Measurements from ENCODE around the gene KRTAP9-4. TPM values are rescaled to one million over a fixed set of nuclear protein-coding genes. Genes with fewer than 3 reads are reported as not detected.

KRTAP9-4 gene
- total and polyA plus RNA-seq, 2 of the 8 experiments (the other 6 are each of a cell fraction or from before 2014, with no cell fraction given), result not detected

GRCh38 chr17:41223821-41224220 is 25.7 kb upstream of the KRTAP9-4 start:
- H3K27me3 ChIP-seq (replicated peaks in 1 of 4; ENCODE audit: control insufficient read depth in 3 of 4, extremely low read depth in 1 of 4, insufficient read depth in 3 of 4, low read length in 3 of 4), result no peaks in the 10 kb centered on the region
- no peaks in the 10 kb centered on the region for H3K9me3 ChIP-seq (ENCODE audit: insufficient read depth in 2 of 2, low read depth in 1 of 2, low read length in 1 of 2)
- CTCF ChIA-PET (ENCODE audit: partially characterized antibody), result no interaction called here
- no peak overlapping the region for H2BK12ac ChIP-seq (ENCODE audit: low read depth, low read length)
- no peaks in the 10 kb centered on the region for H3K36me3 ChIP-seq (ENCODE audit: control insufficient read depth in 2 of 4, insufficient read depth in 4 of 4, low read length in 3 of 4)
- FAIRE-seq, result no peak
- H4K91ac ChIP-seq (replicated peaks; ENCODE audit: insufficient read length, low read length), result no peak overlapping the region
- no peak overlapping the region for H2BK15ac ChIP-seq (ENCODE audit: low read length)
- no peak overlapping the region for H3K9ac ChIP-seq (replicated peaks in 1 of 4; ENCODE audit: extremely low read depth in 1 of 4, low read depth in 3 of 4, low read length in 3 of 4)
- no peaks in the 10 kb centered on the region for H3K79me2 ChIP-seq (ENCODE audit: control insufficient read depth in 1 of 2, insufficient read depth in 2 of 2, low read length in 2 of 2)
- POLR2A ChIA-PET (ENCODE audit: partially characterized antibody), result no interaction called here
- no peak overlapping the region for H2BK20ac ChIP-seq (ENCODE audit: low read length)
- no peak overlapping the region for H3K14ac ChIP-seq (ENCODE audit: insufficient read length)
- no peak overlapping the region for H3K4ac ChIP-seq (replicated peaks; ENCODE audit: insufficient read length, low read depth, low read length)
- no peaks in the 10 kb centered on the region for H3K4me1 ChIP-seq (replicated peaks in 1 of 4; ENCODE audit: control insufficient read depth in 3 of 4, insufficient read depth in 4 of 4, low read length in 3 of 4)
- DNase-seq (ENCODE audit: low read depth in 1 of 2, low spot score in 2 of 2), result no peak
- H3K27ac ChIP-seq (ENCODE audit: low read depth, low read length), result no peak overlapping the region
- no peak overlapping the region for H2BK5ac ChIP-seq (ENCODE audit: low read depth, low read length)
- no peak overlapping the region for H3K4me3 ChIP-seq (ENCODE audit: extremely low read depth in 1 of 4, insufficient read depth in 2 of 4, low read depth in 3 of 4, low read length in 4 of 4)
- H3K79me1 ChIP-seq (ENCODE audit: low read depth, low read length), result no peaks in the 10 kb centered on the region
- H2AK5ac ChIP-seq (ENCODE audit: low read depth, low read length), result no peak overlapping the region
- H4K8ac ChIP-seq (ENCODE audit: extremely low read depth, insufficient read depth, low read length), result no peak overlapping the region
- H4K20me1 ChIP-seq (replicated peaks in 1 of 2; ENCODE audit: control insufficient read depth in 1 of 2, insufficient read depth in 2 of 2, low read length in 2 of 2), result no peaks in the 10 kb centered on the region
- H3K23me2 ChIP-seq (ENCODE audit: low read depth, low read length), result no peaks in the 10 kb centered on the region
- H2AFZ ChIP-seq (ENCODE audit: low read length), result no peak overlapping the region
- no peak overlapping the region for H3K23ac ChIP-seq (ENCODE audit: insufficient read length)
- WGBS, 2 experiments (ENCODE audit: extremely low coverage in 1 of 2, insufficient coverage in 1 of 2, insufficient read length in 1 of 2, insufficient replicate concordance in 2 of 2, low coverage in 1 of 2, low lambda C conversion rate in 2 of 2, missing lambda C conversion rate in 1 of 2), result 91% methylated on average over 2 of the region's 2 CpGs; no CpG with 5 or more reads in 1 of the 2 experiments
- H2BK120ac ChIP-seq (replicated peaks; ENCODE audit: low read depth, low read length), result no peak overlapping the region
- H4K5ac ChIP-seq (ENCODE audit: insufficient read length, low read depth, low read length), result no peak overlapping the region
- no peak overlapping the region for H3K4me2 ChIP-seq (ENCODE audit: insufficient read depth in 1 of 2, low read depth in 2 of 2, low read length in 2 of 2)
- no peak overlapping the region for H3K56ac ChIP-seq (replicated peaks; ENCODE audit: insufficient read length, low read depth, low read length)
- no peak overlapping the region for H3K18ac ChIP-seq (ENCODE audit: extremely low read depth, low read length)
- TF ChIP-seq EGR1 (IDR thresholded peaks at IDR 0.05; ENCODE audit: borderline replicate concordance, low read depth, low read length) (no peak), POLR2AphosphoS5 (IDR thresholded peaks at IDR 0.05; ENCODE audit: low read depth, low read length) (no peak), HDAC2 (IDR thresholded peaks at IDR 0.05; ENCODE audit: borderline replicate concordance in 1 of 2, low read depth in 2 of 2, low read length in 2 of 2) (no peak)
